ENCODE data around the gene INPP4B. TPM values are rescaled to one million over a fixed set of nuclear protein-coding genes. Genes with fewer than 3 reads are reported as not detected.

Gene INPP4B
- total RNA-seq, 1 donor from 2014 or later, result 143 TPM

DNA sequence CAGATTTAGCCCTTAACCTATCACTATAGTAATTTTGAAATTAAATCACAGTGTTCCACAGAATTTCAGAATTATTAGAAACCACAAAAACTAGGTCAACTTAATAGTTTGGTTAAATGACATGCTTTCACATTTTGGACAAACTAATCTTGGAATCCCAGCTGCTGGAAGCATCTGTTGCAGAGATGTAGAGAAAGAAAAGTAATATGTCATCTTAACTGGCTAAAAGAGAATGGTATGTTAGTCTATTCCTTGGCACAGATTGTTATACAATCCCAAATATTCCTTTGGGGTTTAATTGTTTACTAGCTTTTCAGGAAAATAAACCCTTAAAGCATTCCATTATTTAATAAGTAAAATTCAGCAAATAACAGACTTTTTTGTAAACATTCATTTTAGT is 689.8 kb downstream of the INPP4B start:
- DNase-seq (ENCODE audit: low read depth), result peak; percentile 67

DNA sequence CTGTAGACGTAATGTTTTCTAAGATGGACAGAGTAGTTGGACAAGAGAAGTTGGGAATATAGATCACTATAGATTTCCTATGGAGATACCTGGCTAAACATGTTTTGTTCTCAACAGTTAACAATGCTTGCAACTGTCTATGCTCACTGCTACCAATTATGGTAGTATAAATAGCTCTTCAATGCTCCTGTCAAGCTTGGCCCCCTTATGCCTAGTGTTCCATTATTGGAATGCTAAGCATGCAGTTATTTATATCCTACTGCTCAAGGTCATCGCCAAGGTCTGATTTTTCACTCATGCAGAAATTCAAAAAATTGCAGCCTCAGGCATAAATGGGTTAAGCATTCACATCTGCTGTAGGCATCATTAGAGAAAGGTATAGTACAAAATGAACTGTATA is 690.8 kb downstream of the INPP4B start:
- DNase-seq (ENCODE audit: low read depth), result peak; percentile 29

DNA sequence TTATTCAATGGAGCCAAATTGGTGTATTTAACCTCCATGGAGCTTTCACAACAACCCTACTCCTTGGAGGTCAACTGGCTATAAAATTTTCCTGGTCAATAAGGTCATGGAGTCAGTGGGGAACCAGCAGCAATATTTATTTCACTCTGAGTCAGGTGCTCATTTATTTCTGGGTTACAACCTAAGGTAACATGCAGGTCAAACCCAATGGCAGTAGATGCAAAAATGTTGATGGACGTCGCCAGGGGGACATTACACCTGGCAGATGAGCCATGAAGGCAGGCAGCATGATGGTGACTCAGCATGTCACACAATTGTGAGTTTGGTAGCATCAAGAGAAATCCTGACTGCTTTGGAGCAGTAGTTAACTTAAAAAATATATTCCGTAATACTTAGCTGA is 695.6 kb downstream of the INPP4B start:
- DNase-seq (ENCODE audit: low read depth), result no peak

DNA sequence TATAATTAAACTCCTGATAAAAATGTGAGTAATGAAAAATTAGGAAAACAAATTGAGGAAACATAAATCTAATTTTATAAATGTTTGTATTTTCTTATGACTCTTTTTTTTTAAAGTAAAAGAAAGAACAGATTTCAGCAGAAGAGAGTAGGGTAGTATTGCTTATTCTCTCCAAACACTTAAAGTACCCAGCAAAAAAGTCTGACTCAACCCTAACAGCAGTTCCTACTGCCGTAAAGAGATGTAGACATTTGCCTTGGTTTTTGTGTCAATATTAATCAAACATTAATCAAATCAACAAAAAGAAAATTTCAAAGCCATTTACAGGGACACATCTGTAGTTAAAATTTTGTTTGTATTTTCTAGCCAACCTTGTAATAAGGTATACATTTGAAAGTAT is 701.3 kb downstream of the INPP4B start:
- no peak for DNase-seq (ENCODE audit: low read depth)

DNA sequence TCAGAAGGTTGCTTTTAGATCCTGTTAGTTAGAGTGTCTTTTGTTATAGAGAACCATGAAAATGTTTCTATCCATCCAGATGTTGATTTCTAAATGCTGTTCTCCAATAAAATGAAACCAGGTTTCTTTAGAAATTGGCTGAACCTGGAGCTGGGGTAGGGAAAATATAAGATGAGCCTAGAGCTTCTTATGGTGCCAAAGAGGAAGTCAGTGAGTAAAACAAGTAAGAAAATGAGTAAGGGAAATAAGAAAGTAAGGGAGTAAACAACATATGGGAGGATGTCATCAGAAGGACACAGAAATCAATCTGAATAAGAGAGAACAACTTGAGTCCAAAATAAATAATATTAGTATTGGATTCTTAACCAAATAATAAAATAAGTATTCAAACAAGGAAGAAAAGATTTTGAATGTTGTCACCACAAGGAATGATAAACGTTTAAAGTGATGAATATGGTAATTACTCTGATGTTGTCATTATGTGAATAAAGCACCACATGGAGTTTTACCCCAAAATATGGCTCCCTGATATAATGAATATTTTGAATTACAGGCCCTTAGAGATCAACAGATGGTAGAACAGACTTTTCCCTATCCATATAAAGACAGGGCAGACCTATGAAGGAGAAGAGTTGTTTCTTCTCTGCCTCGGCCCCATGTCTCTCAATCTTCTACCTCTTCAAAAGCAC is 703.6 kb downstream of the INPP4B start:
- DNase-seq (ENCODE audit: low read depth), result no peak

DNA sequence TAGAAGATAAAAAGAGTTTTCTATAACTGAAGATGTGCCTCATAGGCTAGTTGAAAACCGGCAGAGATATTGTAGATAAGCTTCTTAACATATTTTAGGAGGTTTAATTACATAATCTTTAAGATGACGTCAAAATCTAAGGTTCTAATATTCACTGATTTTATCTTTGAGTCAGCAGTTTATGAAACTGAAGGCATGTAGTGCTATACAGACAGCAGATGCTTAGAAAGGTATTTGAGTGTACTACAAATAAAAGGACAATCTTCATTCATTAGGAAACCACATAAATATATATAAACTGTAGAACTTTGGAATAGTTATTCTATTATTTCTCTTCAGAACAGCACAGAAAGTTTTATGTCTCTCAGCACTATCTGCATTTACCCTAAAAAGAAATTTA is 704.9 kb downstream of the INPP4B start:
- DNase-seq (ENCODE audit: low read depth), result no peak

- no peak for DNase-seq (ENCODE audit: low read depth)
These were observed 715.4 kb downstream of the INPP4B start for GRCh38 chr4:142130666-142131065.

DNA sequence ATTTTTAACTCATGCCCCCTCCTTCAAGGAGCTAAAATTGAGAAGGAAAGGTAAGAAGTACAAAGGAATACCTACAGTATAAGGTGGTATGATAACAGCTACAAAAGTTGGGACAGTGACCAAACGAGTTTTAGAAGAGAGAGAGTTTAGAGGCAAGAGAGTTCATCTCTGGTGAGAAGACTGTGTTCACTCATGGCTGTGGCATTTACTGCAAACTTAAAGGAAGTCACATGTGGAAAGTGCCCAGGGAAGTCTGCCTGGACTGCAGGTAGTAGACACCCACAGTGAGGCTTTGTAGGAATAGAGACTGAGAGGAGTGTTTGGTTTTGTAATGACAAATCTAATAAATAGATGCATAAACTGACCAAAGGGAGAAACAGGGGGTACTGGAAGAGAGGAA is 716.2 kb downstream of the INPP4B start:
- no peak for DNase-seq (ENCODE audit: low read depth)

DNA sequence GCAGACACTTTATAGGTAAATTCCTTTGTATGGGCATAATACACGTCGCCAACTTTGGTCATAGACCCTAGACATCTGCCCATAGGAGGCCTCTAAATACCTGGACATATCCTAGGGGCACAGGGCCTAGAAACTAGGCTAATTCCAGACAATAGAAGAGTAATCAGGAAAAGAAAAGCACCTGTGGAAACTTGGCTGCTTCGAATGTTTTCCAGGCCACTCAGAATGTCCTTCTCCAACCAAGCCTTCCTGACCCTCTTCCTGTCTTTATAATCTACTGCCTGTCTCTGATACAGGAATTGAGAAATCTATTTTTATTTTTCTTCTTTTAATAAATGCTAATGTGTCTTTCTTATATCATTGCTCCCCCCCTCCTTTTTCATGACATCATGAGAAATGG is 716.6 kb downstream of the INPP4B start:
- DNase-seq (ENCODE audit: low read depth), result no peak

DNA sequence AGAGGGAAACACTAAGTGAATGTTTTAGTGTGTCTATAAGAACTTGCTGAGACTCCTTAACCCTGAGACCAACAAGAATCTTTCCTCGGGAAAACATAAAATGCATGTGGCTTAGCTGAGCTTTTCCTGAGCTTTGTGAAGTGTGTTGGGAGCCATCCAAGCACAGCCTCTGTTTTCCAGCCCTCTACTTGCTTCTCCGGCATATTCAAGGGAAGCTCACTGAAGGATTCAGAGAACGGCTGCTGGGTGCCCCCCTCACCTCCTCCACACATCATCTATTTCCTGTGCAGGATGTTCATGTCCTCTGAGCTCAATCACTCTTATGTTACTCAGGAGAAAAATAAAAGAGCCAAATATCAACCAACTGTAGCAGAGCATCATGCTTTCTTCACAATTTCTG is 717.6 kb downstream of the INPP4B start:
- no peak for DNase-seq (ENCODE audit: low read depth)

DNA sequence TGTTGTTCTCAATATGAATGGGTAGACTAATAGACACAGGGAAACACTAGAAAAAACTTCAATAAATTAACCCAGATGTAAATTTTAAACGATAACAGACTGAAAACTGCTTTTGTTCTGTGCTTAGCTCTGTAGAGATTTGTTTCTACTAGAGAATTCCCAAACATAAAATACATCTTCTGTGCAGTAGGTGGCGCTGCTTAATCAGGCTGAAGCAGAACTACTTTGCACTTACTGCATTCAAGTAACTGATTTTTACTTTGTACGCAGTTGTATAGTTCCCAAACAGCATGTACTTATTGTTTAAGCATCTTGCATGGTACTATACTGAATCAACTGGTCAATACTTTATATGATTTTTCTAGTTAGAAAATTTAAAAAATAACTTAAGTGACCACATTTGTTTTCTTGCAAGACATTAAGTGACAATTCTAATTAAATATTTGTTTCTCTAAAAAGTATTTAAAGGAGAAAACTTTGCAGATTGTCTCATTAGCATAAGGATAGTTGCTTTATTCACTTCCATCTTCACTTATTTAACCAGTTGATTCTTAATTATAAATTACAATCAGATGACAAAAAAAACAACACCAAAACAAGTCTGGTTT is 719.1 kb downstream of the INPP4B start:
- peak; percentile 75 for DNase-seq (ENCODE audit: low read depth)

GRCh38 chr4:142124874-142125273 is 721.2 kb downstream of the INPP4B start:
- no peak for DNase-seq (ENCODE audit: low read depth)

DNA sequence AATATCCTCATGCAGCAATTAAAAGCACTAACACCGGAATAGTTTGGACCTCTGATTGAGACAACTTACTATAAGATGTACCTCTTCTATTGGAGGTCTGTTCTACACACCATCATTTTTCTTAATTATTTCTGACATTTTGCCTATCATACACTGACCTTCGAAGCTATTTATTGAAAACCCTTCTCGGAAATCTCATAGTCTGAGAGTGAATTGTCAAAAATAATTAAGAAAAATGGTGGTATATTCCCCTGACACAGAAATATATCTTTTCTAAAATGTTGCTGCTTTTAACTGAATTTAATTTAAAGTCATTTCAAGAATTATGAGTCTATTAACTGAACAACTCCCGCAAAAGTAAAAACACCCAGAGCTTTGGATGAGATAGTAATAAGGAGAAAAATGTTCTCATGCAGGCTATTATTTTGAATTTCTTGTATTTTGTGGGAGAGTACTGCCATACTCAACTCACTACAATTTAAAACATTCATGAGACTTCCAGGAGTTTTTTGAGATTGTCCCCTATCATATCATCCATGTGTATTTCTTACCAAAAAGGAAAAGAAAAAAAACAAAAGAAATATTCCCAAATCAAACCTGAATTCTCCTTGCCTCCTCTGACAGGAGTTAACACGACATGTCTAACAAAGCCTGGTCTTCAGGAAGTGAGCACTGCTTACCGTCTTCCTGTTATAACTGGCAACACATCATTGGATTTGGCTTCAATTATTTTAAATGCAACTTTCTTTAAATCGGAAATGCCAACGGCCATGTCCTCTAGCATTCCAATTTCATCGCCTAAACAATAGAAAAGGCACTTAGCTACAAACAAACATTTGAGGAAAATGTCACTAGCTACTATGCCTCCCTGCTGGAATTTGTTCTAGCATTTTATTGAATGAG is 724.4 kb downstream of the INPP4B start:
- DNase-seq (ENCODE audit: low read depth), result no peak

- no peak for DNase-seq (ENCODE audit: low read depth)
These were observed 725.2 kb downstream of the INPP4B start for GRCh38 chr4:142120921-142121320.

DNA sequence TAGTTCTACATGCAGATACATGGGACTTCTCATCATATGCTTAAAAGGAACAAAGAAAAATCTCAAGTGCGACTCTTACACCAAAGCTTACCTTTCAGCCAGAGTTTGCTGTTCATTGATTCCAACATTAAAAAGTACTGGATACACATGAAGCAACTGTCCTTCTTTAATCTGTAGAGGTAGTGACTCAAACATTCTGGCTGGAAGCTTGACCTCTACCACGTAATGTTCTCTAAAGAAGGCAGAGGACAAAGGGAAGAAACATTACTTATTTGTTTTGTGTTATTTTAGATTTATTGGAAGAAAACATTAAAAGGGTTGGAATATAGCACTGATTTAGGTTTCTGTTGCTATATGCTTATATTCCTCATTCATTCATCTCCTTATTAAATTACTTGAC is 733.6 kb downstream of the INPP4B start:
- no peak for DNase-seq (ENCODE audit: low read depth)

- DNase-seq (ENCODE audit: low read depth), result no peak
These were observed 736.0 kb downstream of the INPP4B start for GRCh38 chr4:142110136-142110535.

GRCh38 chr4:142104041-142104440 is 742.1 kb downstream of the INPP4B start:
- DNase-seq (ENCODE audit: low read depth), result no peak

DNA sequence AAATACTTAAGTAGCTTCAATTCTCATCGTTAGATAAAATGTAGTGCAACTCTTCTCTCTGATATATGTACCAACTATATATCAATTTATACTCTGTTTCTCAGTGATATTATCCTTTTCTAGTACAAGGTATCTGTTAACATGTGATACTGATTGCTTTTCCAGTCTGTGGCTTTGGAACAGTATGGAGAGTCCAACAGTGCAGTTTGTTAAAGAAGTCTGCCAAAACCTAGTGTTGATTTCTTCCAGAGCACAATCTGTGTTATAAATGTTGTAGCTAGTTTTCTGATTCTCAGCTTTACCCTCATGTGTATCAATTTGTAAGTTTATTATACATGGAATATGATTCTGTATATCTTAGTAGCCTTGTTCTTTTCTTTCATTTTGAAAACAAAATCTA is 744.7 kb downstream of the INPP4B start:
- DNase-seq (ENCODE audit: low read depth), result no peak

GRCh38 chr4:142100941-142101340 is 745.2 kb downstream of the INPP4B start:
- DNase-seq (ENCODE audit: low read depth), result no peak

- DNase-seq (ENCODE audit: low read depth), result peak; percentile 10
These were observed 747.1 kb downstream of the INPP4B start for GRCh38 chr4:142098900-142099545.

GRCh38 chr4:142098380-142098779 is 747.7 kb downstream of the INPP4B start:
- no peak for DNase-seq (ENCODE audit: low read depth)

GRCh38 chr4:142097015-142097414 is 749.1 kb downstream of the INPP4B start:
- DNase-seq (ENCODE audit: low read depth), result no peak

All from myocyte (in vitro differentiated cells).